Measurements from ENCODE around the gene ADNP2.
"Not testable (repeated sequence)": the region's sequence is repeated elsewhere in the genome, so short reads cannot be mapped to it uniquely, and the experiment has no call there.

ADNP2 gene

DNA sequence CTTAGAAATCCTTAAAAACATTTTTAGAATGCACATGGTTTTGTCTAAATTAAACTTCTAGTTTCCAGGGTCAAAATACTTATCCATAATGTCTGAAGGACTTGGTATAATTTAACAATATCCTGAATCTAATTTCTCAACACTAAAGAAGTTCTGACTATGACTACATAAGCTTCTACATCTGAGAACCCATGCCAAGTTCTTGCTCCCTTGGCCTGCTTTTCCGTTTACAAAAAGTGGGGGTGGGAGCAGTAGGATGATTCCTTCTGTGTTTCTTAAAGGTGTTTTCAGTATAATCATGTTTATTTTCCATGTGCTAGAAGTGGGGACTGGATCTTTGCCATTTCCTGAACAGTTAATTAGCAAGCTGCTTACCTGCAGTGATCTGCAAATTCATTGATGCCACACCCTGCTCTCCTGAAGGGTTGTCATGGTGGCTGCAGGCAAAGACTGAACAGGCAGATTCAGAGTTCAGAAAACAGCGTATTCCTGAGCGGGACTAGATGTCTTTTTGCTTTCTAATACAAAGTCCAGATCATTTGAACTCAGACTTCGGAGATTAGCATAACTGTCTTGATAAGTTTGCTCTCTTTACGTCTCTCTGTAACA, 36.2 kb downstream of the ADNP2 start:
- Mint-ChIP-seq H3K4me3 (no peak overlapping the region), H3K36me3 (no peaks in the 10 kb centered on the region), H3K27ac (no peak overlapping the region), H3K27me3 (no peaks in the 10 kb centered on the region), H3K4me1 (peaks cover 5% of the 10 kb centered on the region), H3K9me3 (no peaks in the 10 kb centered on the region)
- DNase-seq (ENCODE audit: low spot score in 2 of 2) (no peak), ATAC-seq (ENCODE audit: low read depth) (no peak)

DNA sequence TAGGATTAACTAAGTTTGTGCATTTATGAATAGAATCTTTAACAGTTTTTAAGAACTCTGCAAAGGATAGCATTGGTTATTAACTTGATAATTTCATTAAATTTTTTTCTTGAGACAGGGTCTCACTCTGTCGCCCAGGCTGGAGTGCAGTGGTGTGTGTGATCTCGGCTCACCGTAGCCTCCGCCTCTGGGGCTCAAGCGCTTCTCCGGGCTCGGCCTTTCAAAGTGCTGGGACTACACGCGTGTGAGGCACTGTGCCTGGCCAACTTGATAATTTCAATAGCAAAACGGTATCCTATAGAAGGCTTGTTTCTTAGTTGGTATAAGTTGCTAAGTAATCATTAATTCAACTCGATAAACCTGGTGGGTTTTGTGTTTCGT, 38.0 kb downstream of the ADNP2 start:
- H3K4me3 Mint-ChIP-seq = peak overlapping the region; percentile 91
- ATAC-seq (ENCODE audit: low read depth) = peak; percentile 18
- no peaks in the 10 kb centered on the region for H3K9me3 Mint-ChIP-seq
- H3K27me3 Mint-ChIP-seq = no peaks in the 10 kb centered on the region
- DNase-seq (ENCODE audit: low spot score in 2 of 2) = no peak
- H3K27ac Mint-ChIP-seq = no peak overlapping the region
- peaks cover 5% of the 10 kb centered on the region for H3K4me1 Mint-ChIP-seq
- no peaks in the 10 kb centered on the region for H3K36me3 Mint-ChIP-seq

DNA sequence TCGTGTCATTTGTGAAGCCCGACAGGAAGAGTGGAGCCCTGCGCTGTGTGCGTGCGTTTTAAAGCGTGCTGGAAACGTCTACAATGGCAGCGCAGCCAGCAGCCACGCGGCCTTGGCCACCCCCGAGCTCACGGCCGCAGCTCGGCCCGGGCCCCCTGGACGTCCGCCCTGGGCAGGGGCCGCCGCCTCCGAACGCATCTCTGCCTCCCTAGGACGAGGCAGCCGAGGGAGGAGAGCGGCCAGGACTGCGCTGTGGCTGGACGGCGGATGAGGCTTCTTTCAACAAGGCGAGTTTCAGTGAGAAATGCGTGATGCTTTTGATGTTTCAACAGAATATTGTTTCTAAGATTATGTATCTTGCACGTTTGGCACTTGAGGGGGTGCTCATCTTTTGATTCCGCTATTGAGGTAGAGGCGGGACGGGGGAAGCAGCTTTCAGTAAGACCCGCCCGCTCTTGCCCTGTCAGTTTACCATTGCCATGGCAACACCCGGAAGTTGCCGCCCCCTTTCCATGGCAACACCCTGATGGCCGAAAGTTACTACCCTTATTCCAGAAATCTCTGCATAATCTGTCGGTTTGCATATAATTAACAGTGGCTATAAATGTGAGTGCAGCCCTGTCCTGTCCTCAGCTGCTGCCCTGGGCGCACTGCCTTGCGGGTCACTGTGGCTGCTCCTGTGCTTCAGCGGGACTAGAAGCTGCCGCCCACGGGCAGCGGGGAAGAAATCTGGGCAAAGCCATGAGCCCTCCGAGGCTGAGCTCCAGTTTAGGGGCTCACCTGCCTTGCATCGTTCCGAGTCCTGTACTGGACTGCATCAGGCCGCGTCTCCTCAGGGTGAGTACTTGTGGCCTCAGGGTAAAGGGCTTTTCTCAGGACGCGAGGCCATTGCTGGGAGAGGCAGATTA, 38.6 kb downstream of the ADNP2 start:
- ATAC-seq (ENCODE audit: low read depth) (peak; percentile 93), DNase-seq (ENCODE audit: low spot score in 2 of 2) (peak; percentile 72 to 75)
- Mint-ChIP-seq H3K27me3 (no peaks in the 10 kb centered on the region), H3K4me1 (peaks cover 5% of the 10 kb centered on the region), H3K9me3 (no peaks in the 10 kb centered on the region), H3K36me3 (no peaks in the 10 kb centered on the region), H3K4me3 (peak overlapping the region; percentile 91), H3K27ac (peak overlapping the region; percentile 67)

DNA sequence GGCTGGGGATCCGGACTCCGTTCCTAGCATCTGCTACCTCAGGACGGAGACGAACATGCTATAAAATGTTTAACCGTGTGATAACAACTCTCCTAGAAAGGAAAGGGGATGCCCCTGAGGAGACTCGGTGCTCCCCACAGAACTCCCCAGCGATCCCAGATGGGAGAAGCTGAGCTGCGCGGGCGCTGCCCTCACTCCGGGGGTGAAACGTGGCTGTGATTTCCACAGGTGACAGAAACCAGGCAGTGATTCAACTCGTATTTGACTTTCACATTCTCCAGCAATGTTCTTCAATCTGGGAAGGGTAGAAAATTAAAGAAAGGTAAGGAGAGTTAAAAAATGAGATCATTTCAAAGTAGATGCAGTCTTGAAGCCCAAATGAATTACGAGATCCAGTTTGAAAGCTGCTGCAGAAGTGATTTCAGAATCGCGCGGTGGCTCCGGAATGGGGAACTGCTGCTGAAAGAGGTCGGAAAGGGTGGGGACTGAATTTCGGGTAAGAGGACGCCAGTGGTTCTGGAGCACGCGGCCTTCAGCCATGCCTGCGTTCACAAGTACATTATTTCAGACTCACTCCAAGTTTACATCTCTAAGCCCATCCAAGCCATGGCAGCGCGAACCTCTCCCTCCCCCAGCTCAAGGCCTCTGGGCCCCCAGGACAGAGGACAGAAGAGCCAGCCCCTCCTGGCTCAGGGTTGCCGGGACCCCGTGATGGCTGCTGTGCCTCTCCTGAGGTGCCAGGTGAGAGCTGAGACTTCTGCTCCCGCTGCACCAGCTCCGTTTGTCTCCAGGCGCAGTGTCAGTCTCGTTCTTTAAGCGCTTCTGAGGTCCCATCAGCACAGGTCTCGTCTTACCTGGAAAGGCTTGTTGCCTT, 39.5 kb downstream of the ADNP2 start:
- Mint-ChIP-seq H3K4me3 (peak overlapping the region; percentile 91), H3K36me3 (no peaks in the 10 kb centered on the region), H3K9me3 (no peaks in the 10 kb centered on the region), H3K27ac (no peak overlapping the region), H3K27me3 (no peaks in the 10 kb centered on the region), H3K4me1 (peaks cover 5% of the 10 kb centered on the region)
- DNase-seq (ENCODE audit: low spot score in 2 of 2) = peak in 1 of 2 donors; percentile 18
- ATAC-seq (ENCODE audit: low read depth) = peak; percentile 39

DNA sequence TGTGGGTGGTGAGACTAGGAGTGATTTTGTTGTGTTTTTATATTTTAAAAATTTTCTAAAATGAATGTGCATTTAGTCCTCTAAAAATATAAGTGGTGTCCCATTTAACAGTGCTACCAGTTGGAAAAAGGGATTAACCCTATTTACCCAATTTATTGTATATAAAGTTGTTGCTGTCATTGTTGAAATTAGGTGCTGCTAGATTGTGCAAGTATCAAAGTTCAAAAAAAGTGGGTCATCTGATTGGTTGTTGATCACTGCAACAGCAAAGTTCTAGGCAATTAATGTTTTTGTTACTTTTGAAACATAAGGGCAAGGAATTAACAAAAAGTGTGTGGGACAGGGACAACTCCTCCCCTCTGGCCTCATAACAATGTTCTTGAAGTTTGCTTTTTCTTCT, 40.6 kb downstream of the ADNP2 start:
- Mint-ChIP-seq H3K4me3 (no peak overlapping the region), H3K27me3 (no peaks in the 10 kb centered on the region), H3K4me1 (peaks cover 12% of the 10 kb centered on the region), H3K36me3 (no peaks in the 10 kb centered on the region), H3K27ac (no peak overlapping the region), H3K9me3 (no peaks in the 10 kb centered on the region)
- ATAC-seq (ENCODE audit: low read depth) (no peak), DNase-seq (ENCODE audit: low spot score in 2 of 2) (no peak)

DNA sequence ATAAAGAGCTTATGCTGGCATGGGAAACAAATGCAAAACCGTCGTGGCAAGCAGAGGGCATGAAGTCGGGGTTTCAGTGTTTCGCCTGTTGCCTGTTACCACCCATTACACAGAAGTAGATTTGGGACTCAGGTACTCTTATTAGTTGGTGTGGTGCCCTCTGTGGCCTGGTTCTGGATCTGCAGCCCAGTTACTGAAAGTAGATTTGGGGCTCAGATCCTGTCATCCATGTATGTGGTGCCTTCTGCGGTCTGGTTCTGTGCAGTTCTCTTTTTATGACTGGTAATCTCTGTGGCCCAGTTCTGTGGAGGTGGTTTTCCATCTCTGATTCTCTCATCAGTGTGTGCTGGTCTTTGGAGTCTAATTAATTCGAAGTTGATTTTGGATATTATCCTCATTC, 45.2 kb downstream of the ADNP2 start:
- peak; percentile 93 for ATAC-seq (ENCODE audit: low read depth)
- peaks cover 7% of the 10 kb centered on the region for H3K4me1 Mint-ChIP-seq
- peaks cover 1% of the 10 kb centered on the region for H3K27me3 Mint-ChIP-seq
- no peak overlapping the region for H3K4me3 Mint-ChIP-seq
- peak; percentile 35 to 50 for DNase-seq (ENCODE audit: low spot score in 2 of 2)
- no peaks in the 10 kb centered on the region for H3K36me3 Mint-ChIP-seq
- H3K27ac Mint-ChIP-seq = no peak overlapping the region
- no peaks in the 10 kb centered on the region for H3K9me3 Mint-ChIP-seq

DNA sequence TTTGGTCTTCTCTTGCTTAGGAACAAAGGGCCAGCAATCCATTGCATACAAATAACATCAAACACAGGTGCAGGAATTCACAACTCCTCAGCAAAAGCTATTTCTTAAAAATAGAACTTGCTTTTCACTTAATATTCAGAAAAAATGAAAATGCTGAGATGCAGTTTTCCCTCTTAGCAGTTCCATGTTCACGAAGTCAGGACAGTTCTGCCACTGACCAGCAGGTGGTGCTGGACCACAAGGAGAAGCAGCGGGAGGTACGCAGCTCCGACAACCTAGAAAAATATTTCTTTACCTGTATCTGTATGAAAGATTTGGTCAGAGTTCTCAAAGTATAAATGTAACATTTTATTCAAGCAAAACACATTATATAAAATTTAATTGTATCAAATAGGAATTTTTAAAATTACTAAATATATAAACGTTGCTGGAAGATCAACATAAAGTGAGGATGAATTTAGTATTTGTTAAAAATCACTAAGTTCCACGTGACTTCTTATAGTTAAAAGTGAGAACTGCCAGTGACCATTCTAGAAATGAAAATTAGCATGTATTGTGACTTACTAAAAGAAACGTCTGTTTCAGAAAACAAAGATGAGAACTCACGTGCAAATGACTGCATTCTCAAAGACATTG, 48.8 kb downstream of the ADNP2 start:
- Mint-ChIP-seq H3K27me3 (peaks cover 4% of the 10 kb centered on the region), H3K4me3 (no peak overlapping the region), H3K27ac (no peak overlapping the region), H3K36me3 (peaks cover 2% of the 10 kb centered on the region), H3K9me3 (no peaks in the 10 kb centered on the region), H3K4me1 (peaks cover 7% of the 10 kb centered on the region)
- ATAC-seq (ENCODE audit: low read depth) (peak; percentile 49), DNase-seq (ENCODE audit: low spot score in 2 of 2) (peak; percentile 60 to 72)

DNA sequence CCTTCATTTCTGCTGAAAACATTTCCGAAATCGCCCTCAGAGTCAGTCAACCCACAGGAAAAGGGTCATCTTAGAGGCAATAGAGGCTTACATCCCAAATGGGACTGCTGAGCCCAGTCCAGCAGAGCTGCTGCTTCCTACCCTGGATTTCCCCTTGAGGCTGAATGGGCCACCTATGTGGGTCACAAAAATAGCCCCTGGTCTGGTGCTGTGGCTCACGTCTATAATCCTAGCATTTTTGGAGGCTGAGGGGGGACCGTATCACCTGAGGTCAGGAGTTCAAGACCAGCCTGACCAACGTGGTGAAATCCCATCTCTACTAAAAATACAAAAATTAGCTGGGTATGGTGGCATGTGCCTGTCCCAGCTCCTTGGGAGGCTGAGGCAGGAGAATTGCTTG, 49.3 kb downstream of the ADNP2 start:
- DNase-seq (ENCODE audit: low spot score in 2 of 2) (no peak), ATAC-seq (ENCODE audit: low read depth) (no peak)
- H3K36me3 Mint-ChIP-seq = peaks cover 2% of the 10 kb centered on the region
- no peak overlapping the region for H3K4me3 Mint-ChIP-seq
- peaks cover 7% of the 10 kb centered on the region for H3K4me1 Mint-ChIP-seq
- no peaks in the 10 kb centered on the region for H3K9me3 Mint-ChIP-seq
- H3K27ac Mint-ChIP-seq = no peak overlapping the region
- peaks cover 4% of the 10 kb centered on the region for H3K27me3 Mint-ChIP-seq

DNA sequence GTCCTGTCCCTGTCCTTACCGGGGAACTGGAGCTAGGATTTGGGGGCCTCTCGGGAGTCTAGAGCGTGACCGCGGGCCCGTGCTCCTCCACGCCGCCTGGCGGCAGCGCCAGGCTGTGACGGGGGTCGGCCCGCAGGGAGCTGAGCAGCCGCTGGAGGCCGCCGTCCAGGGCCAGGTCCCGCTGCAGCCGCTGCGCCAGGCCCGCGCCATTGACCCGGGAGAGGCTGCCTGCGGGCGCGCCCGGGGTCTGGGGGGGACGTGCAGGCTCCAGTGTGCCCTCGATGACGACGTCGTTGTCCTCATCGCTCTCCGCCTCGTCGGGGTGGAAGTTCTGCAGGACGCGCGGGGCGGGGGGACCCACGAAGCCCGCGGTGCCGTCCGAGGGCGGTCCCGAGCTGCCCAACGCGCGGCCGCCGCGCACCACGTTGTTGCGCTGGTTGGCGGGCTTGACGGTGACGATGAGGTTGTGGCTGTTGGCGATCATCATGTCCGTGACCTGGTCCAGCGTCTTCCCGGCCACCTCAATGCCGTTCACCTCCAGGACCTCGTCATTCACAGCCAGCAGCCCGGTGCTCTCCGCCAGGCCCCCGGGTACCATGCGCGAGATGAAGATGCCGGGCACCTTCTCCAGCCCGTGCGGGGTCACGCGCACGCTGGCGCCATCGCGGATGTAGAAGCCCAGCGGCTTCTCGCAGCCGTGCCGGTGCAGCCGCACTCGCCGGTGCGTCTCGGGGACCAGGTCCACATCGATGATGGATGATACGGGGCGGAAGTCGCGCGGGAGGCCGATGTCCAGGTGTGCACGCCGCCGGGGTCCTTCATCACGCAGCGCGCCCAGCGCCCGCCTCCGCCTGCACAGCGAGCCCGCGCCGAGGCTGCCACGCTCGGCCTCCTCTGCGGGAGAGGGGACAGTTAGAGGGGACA, 50.9 kb downstream of the ADNP2 start:
- Mint-ChIP-seq H3K36me3 (peaks cover 8% of the 10 kb centered on the region), H3K27me3 (peaks cover 5% of the 10 kb centered on the region), H3K4me3 (no peak overlapping the region), H3K27ac (no peak overlapping the region), H3K9me3 (peaks cover 6% of the 10 kb centered on the region), H3K4me1 (no peaks in the 10 kb centered on the region)
- DNase-seq (ENCODE audit: low spot score in 2 of 2) = peak in 1 of 2 donors; percentile 37
- peak; percentile 64 for ATAC-seq (ENCODE audit: low read depth)

DNA sequence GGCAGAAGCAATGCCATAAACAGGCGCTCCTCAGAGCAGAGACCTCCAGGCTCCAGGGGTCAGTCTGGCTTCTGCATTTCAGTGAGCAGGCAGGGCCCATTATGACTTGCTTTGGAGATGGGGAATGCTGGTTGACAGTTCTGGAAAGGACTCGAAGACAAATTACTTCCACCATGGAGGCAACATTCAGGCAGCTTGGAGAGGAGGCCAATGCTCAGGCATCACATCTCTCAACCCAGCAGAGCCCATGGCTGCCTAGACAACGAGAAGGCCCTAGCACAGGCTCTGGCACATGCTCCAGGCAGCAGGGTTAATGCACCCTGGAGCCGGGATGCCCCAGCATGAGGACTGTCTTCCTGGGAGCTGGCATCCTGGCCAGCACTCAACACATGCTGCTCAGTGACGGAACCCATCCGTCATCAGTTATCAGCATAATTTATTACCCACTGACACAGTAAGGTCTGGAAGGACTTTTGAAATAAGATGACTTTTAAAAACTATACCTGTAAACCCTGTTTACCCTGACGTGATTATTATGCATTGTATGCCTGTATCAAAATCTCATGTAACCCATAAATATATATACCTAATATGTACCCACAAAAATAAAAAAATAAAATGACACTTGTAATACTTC, 52.8 kb downstream of the ADNP2 start:
- Mint-ChIP-seq H3K27me3 (peaks cover 5% of the 10 kb centered on the region), H3K4me1 (no peaks in the 10 kb centered on the region), H3K36me3 (peaks cover 11% of the 10 kb centered on the region), H3K9me3 (peaks cover 8% of the 10 kb centered on the region), H3K27ac (no peak overlapping the region), H3K4me3 (no peak overlapping the region)
- DNase-seq (ENCODE audit: low spot score in 2 of 2) = no peak
- no peak for ATAC-seq (ENCODE audit: low read depth)

DNA sequence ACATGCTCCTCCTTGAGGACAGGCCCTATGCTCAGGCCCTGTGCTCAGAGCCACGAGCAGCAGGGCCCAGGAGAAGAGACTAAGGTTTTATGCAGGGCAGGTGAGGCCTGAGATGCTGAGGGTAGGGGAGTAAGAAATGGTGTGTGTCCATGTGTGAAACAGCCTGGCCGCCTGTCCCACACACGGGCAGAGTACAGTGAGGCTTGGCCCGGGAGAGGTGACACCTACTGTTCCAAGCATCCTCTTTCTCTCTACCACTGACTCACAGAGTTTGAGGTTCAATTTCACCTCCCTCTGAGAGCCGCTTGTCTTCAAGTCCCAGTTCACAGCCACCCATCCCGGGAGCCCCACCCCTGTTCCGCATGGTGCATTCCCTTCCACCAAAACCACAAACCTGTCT, 54.1 kb downstream of the ADNP2 start:
- no peak for DNase-seq (ENCODE audit: low spot score in 2 of 2)
- H3K36me3 Mint-ChIP-seq = peaks cover 11% of the 10 kb centered on the region

DNA sequence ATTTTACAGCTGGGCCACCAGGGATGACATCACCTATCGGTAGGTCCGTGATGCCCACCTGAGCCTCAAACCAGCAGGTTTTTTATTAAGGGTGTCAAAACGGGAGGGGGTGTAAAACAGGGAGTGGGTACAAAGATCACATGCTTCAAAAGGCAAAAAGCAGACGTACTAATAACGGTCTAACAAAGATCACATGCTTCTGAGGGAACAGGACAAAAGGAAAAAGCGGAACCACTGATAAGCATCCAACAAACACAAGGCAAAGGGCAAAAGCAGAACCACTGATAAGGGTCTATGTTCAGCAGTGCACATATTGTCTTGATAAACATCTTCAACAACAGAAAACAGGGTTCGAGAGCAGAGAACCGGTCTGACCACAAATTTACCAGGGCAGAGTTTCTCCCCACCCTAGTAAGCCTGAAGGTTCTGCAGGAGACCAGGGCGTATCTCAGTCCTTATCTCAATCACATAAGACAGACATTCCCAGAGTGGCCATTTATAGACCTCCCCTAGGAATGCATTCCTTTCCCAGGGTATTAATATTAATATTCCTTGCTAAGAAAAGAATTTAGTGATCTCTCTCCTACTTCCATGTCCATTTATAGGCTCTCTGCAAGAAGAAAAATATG, 55.8 kb downstream of the ADNP2 start:
- not testable (repeated sequence) for H3K4me3 Mint-ChIP-seq; H3K9me3 Mint-ChIP-seq; DNase-seq (ENCODE audit: low spot score in 2 of 2); ATAC-seq (ENCODE audit: low read depth); H3K4me1 Mint-ChIP-seq; H3K27me3 Mint-ChIP-seq; H3K27ac Mint-ChIP-seq
- H3K36me3 Mint-ChIP-seq = peaks cover 11% of the 10 kb centered on the region

More for the DNA sequence above, 54.1 kb downstream of the ADNP2 start:
- Mint-ChIP-seq H3K27me3 (peaks cover 4% of the 10 kb centered on the region), H3K4me3 (no peak overlapping the region), H3K9me3 (peaks cover 8% of the 10 kb centered on the region), H3K4me1 (no peaks in the 10 kb centered on the region), H3K27ac (no peak overlapping the region)
- no peak for ATAC-seq (ENCODE audit: low read depth)

All from memory B cell (primary cell).